H1 (cell line): ENCODE results near the gene JAG2. TPM values are rescaled to one million over a fixed set of nuclear protein-coding genes. Genes with fewer than 3 reads are reported as not detected.

Experiments
- CTCF ChIA-PET: fragments of 300-600 bp; sonication (Branson Sonifier 250); formaldehyde crosslinking; loops from one replicate; lab custom pipeline; 2021; ENCODE audit not compliant: partially characterized antibody; lab: Charles Lee
- POLR2A ChIA-PET: fragments of 300-600 bp; sonication (Branson Sonifier 250); formaldehyde crosslinking; loops from one replicate; lab custom pipeline; 2021; ENCODE audit warnings: inconsistent platforms; ENCODE audit not compliant: partially characterized antibody; lab: Charles Lee
- DNase-seq, 2 experiments: peaks; one replicate each; pipeline versions ENCODE4 v3.0.0 to v3.0.0-alpha.2; 2010 to 2022; ENCODE audit warnings: low spot score in 2 of 2, low read depth in 1 of 2, mixed read lengths in 1 of 2
- FAIRE-seq: peaks from 2 replicates; lab custom pipeline; 2011; peaks lifted over from hg19 to GRCh38; lab: Jason Lieb, UNC
- H2AFZ ChIP-seq: 2 replicates; pipeline ENCODE4 v1.8.1; 2012; ENCODE audit warnings: low read length, inconsistent platforms
- H2AK5ac ChIP-seq: 2 replicates; pipeline ENCODE4 v1.6.1; 2013; ENCODE audit warnings: low read depth, low read length
- H2BK120ac ChIP-seq: replicated peaks from 2 replicates; pipeline ENCODE3; 2013; ENCODE audit warnings: low read depth, low read length, inconsistent platforms
- H2BK12ac ChIP-seq: 2 replicates; pipeline ENCODE4 v1.6.1; 2013; ENCODE audit warnings: low read depth, low read length
- H2BK15ac ChIP-seq: 2 replicates; pipeline ENCODE4 v1.6.1; 2013; ENCODE audit warnings: low read length
- H2BK20ac ChIP-seq: 2 replicates; pipeline ENCODE4 v1.6.1; 2013; ENCODE audit warnings: low read length
- H2BK5ac ChIP-seq: 2 replicates; pipeline ENCODE4 v1.6.1; 2013; ENCODE audit warnings: low read depth, low read length
- H3K14ac ChIP-seq: 2 replicates; pipeline ENCODE4 v1.6.1; 2013; ENCODE audit warnings: inconsistent platforms; ENCODE audit not compliant: insufficient read length
- H3K18ac ChIP-seq: 2 replicates; pipeline ENCODE4 v1.6.1; 2013; ENCODE audit warnings: low read length; ENCODE audit errors: extremely low read depth
- H3K23ac ChIP-seq: 2 replicates; pipeline ENCODE4 v1.6.1; 2013; ENCODE audit warnings: inconsistent platforms; ENCODE audit not compliant: insufficient read length
- H3K23me2 ChIP-seq: 2 replicates; pipeline ENCODE4 v1.6.1; 2013; ENCODE audit warnings: low read depth, low read length
- H3K27ac ChIP-seq: 2 replicates; pipeline ENCODE4 v1.6.1; 2011; ENCODE audit warnings: low read depth, low read length, inconsistent platforms
- H3K27me3 ChIP-seq, 4 experiments: replicated peaks in 1 of 4; 1 replicate in 1 of 4; 2 replicates in 3 of 4; pipeline versions ENCODE4 v1.6.1 to v1.8.1; 2011 to 2013; ENCODE audit warnings: low read length in 3 of 4, mild to moderate bottlenecking in 3 of 4, inconsistent platforms in 2 of 4, mixed read lengths in 2 of 4, moderate library complexity in 1 of 4; ENCODE audit not compliant: control insufficient read depth in 3 of 4, insufficient read depth in 3 of 4; ENCODE audit errors: extremely low read depth in 1 of 4
- H3K36me3 ChIP-seq, 4 experiments: 2 replicates each; pipeline versions ENCODE4 v1.6.1 to v1.8.1; 2011 to 2013; ENCODE audit warnings: mild to moderate bottlenecking in 4 of 4, low read length in 3 of 4, moderate library complexity in 2 of 4, control low read depth in 1 of 4, inconsistent platforms in 1 of 4; ENCODE audit not compliant: insufficient read depth in 4 of 4, control insufficient read depth in 2 of 4
- H3K4ac ChIP-seq: replicated peaks from 2 replicates; pipeline ENCODE3; 2013; ENCODE audit warnings: low read length, low read depth, mixed read lengths, inconsistent platforms; ENCODE audit not compliant: insufficient read length
- H3K4me1 ChIP-seq, 4 experiments: replicated peaks in 1 of 4; 1 replicate in 1 of 4; 2 replicates in 3 of 4; pipeline versions ENCODE4 v1.6.1 to v1.8.1; 2011 to 2013; ENCODE audit warnings: low read length in 3 of 4, inconsistent platforms in 2 of 4, mixed read lengths in 1 of 4; ENCODE audit not compliant: insufficient read depth in 4 of 4, control insufficient read depth in 3 of 4
- H3K4me2 ChIP-seq, 2 experiments: 2 replicates each; pipeline versions ENCODE4 v1.6.1 to v1.8.1; 2011 to 2013; ENCODE audit warnings: low read depth in 2 of 2, low read length in 2 of 2, control low read depth in 1 of 2, inconsistent platforms in 1 of 2, mild to moderate bottlenecking in 1 of 2; ENCODE audit not compliant: insufficient read depth in 1 of 2
- H3K4me3 ChIP-seq, 4 experiments: fragments of 200-600, 300-600 bp in 1 of 4; sonication (generic), shearing (Covaris generic), sonication (Bioruptor Twin) in 1 of 4; 2 replicates each; pipeline versions ENCODE4 v1.5.1 to v1.8.1; 2011 to 2016; ENCODE audit warnings: low read length in 4 of 4, low read depth in 3 of 4, control low read depth in 2 of 4, inconsistent platforms in 2 of 4, mild to moderate bottlenecking in 2 of 4, mixed read lengths in 1 of 4, moderate library complexity in 1 of 4; ENCODE audit not compliant: insufficient read depth in 2 of 4; ENCODE audit errors: extremely low read depth in 1 of 4
- H3K56ac ChIP-seq: replicated peaks from 2 replicates; pipeline ENCODE3; 2013; ENCODE audit warnings: low read depth, mild to moderate bottlenecking, mixed read lengths, low read length, inconsistent platforms; ENCODE audit not compliant: insufficient read length
- H3K79me1 ChIP-seq: 2 replicates; pipeline ENCODE4 v1.6.1; 2013; ENCODE audit warnings: low read depth, low read length, control low read depth
- H3K79me2 ChIP-seq, 2 experiments: 2 replicates each; pipeline versions ENCODE4 v1.6.1 to v1.8.1; 2012 to 2013; ENCODE audit warnings: low read length in 2 of 2, mild to moderate bottlenecking in 2 of 2, inconsistent platforms in 1 of 2; ENCODE audit not compliant: insufficient read depth in 2 of 2, control insufficient read depth in 1 of 2
- H3K9ac ChIP-seq, 4 experiments: replicated peaks in 1 of 4; 1 replicate in 1 of 4; 2 replicates in 3 of 4; pipeline versions ENCODE4 v1.6.1 to v1.8.1; 2011 to 2013; ENCODE audit warnings: low read depth in 3 of 4, low read length in 3 of 4, control low read depth in 2 of 4, mild to moderate bottlenecking in 2 of 4, moderate library complexity in 2 of 4, inconsistent platforms in 1 of 4; ENCODE audit errors: extremely low read depth in 1 of 4
- H3K9me3 ChIP-seq, 2 experiments: 2 replicates each; pipeline versions ENCODE4 v1.6.1 to v1.8.1; 2012 to 2013; ENCODE audit warnings: mild to moderate bottlenecking in 2 of 2, moderate library complexity in 2 of 2, control low read depth in 1 of 2, inconsistent platforms in 1 of 2, low read depth in 1 of 2, low read length in 1 of 2, mixed read lengths in 1 of 2; ENCODE audit not compliant: insufficient read depth in 2 of 2
- H4K20me1 ChIP-seq, 2 experiments: replicated peaks in 1 of 2; 2 replicates each; pipeline versions ENCODE3 to v1.8.1; 2011 to 2013; ENCODE audit warnings: inconsistent platforms in 2 of 2, low read length in 2 of 2, mild to moderate bottlenecking in 1 of 2; ENCODE audit not compliant: insufficient read depth in 2 of 2, control insufficient read depth in 1 of 2
- H4K5ac ChIP-seq: 2 replicates; pipeline ENCODE4 v1.6.1; 2013; ENCODE audit warnings: low read length, low read depth, mixed read lengths, inconsistent platforms; ENCODE audit not compliant: insufficient read length
- H4K8ac ChIP-seq: 2 replicates; pipeline ENCODE4 v1.8.0; 2013; ENCODE audit warnings: mild to moderate bottlenecking, moderate library complexity, low read length, inconsistent platforms; ENCODE audit not compliant: insufficient read depth; ENCODE audit errors: extremely low read depth
- H4K91ac ChIP-seq: replicated peaks from 2 replicates; pipeline ENCODE3; 2013; ENCODE audit warnings: low read length, mixed read lengths, inconsistent platforms; ENCODE audit not compliant: insufficient read length
- BACH1 ChIP-seq: IDR thresholded peaks from 2 replicates; pipeline ENCODE4 v1.6.1; 2012; ENCODE audit warnings: low read length, improper control_type of control experiment
- CBX8 ChIP-seq: fragments of 300-800, 300-1000 bp; sonication (generic); IDR thresholded peaks from 2 replicates; pipeline ENCODE4 v1.7.1; 2016; ENCODE audit warnings: low read depth, low read length, borderline replicate concordance
- CHD2 ChIP-seq: IDR thresholded peaks from 2 replicates; pipeline ENCODE4 v1.6.1; 2012; ENCODE audit warnings: low read length, improper control_type of control experiment
- EZH2 ChIP-seq: fragments of 200-600 bp; sonication (generic); IDR thresholded peaks from 2 replicates; pipeline ENCODE4 v1.7.1; 2012; ENCODE audit warnings: low read depth, mild to moderate bottlenecking, moderate library complexity, low read length, inconsistent platforms; ENCODE audit not compliant: severe bottlenecking
- KDM4A ChIP-seq: IDR thresholded peaks from one replicate; pipeline ENCODE4 v1.7.1; 2012; ENCODE audit warnings: low read depth, mild to moderate bottlenecking, moderate library complexity, low read length, inconsistent platforms; ENCODE audit not compliant: severe bottlenecking
- POLR2A ChIP-seq, 2 experiments: IDR thresholded peaks; 1 replicate in 1 of 2; 2 replicates in 1 of 2; pipeline ENCODE4 v1.6.1; 2011; ENCODE audit warnings: low read depth in 2 of 2, low read length in 2 of 2, mild to moderate bottlenecking in 2 of 2; ENCODE audit errors: control extremely low read depth in 1 of 2
- RNF2 ChIP-seq: fragments of 200-900, 300-1000 bp; sonication (generic); IDR thresholded peaks from 2 replicates; pipeline ENCODE4 v1.7.1; 2016; ENCODE audit warnings: borderline replicate concordance, low read depth, mild to moderate bottlenecking, antibody characterized with exemption, low read length; ENCODE audit not compliant: poor library complexity, severe bottlenecking; ENCODE audit errors: missing control alignments
- SAP30 ChIP-seq: fragments of 300-600 bp; sonication (generic); IDR thresholded peaks from 2 replicates; pipeline ENCODE4 v1.7.1; 2012; ENCODE audit warnings: low read length, moderate library complexity, mild to moderate bottlenecking, inconsistent platforms; ENCODE audit not compliant: insufficient read depth, insufficient replicate concordance
- SP1 ChIP-seq: IDR thresholded peaks from 2 replicates; pipeline ENCODE4 v1.6.1; 2011; ENCODE audit warnings: low read depth, low read length
- SP2 ChIP-seq: IDR thresholded peaks from 2 replicates; pipeline ENCODE4 v1.6.1; 2012; ENCODE audit warnings: mild to moderate bottlenecking, low read length, inconsistent platforms
- SP4 ChIP-seq: IDR thresholded peaks from 2 replicates; pipeline ENCODE4 v1.6.1; 2012; ENCODE audit warnings: low read length, inconsistent platforms
- SRF ChIP-seq: IDR thresholded peaks from 2 replicates; pipeline ENCODE4 v1.6.1; 2011; ENCODE audit warnings: mild to moderate bottlenecking, low read depth, low read length, moderate library complexity
- WGBS, 2 experiments: shearing (Covaris generic) in 1 of 2; methylation state at CpG; one replicate each; pipeline versions ENCODE4 v1.1.6 to v1.1.7; 2013 to 2015; ENCODE audit warnings: low lambda C conversion rate in 2 of 2, mixed read lengths in 2 of 2, inconsistent platforms in 1 of 2, low coverage in 1 of 2, missing lambda C conversion rate in 1 of 2; ENCODE audit not compliant: insufficient replicate concordance in 2 of 2, insufficient coverage in 1 of 2, insufficient read length in 1 of 2; ENCODE audit errors: extremely low coverage in 1 of 2, missing lambda C conversion rate in 1 of 2; 5-methylcytosine and 5-hydroxymethylcytosine counted together
- polyA plus RNA-seq, 7 experiments: library from polyadenylated mRNA; depleted of rRNA in 3 of 7; stranded (reverse) in 5 of 7; unstranded in 2 of 7; fragments of >200 nt in 5 of 7; fragments of 200-250 nt in 2 of 7; gene quantifications; 1 replicate in 5 of 7; 2 replicates in 1 of 7; 4 replicates in 1 of 7; pipeline versions ENCODE4 v1.2.1 to v1.2.3, GENCODE V29; 2011 to 2013; ENCODE audit warnings: missing spikeins in 2 of 7, mixed read lengths in 2 of 7
- total RNA-seq: library from RNA; stranded (reverse); fragmentation: NEBNext Ultra II Directional; extraction: Animal tissue kit (Norgen Biotek cat#: 25700); gene quantifications from 2 replicates; pipeline ENCODE4 v1.2.1, GENCODE V29; 2021

Gene JAG2
- total and polyA plus RNA-seq, 2 of the 8 experiments (the other 6 are each of a cell fraction or from before 2014, with no cell fraction given): 2.8 to 6.2 TPM

DNA sequence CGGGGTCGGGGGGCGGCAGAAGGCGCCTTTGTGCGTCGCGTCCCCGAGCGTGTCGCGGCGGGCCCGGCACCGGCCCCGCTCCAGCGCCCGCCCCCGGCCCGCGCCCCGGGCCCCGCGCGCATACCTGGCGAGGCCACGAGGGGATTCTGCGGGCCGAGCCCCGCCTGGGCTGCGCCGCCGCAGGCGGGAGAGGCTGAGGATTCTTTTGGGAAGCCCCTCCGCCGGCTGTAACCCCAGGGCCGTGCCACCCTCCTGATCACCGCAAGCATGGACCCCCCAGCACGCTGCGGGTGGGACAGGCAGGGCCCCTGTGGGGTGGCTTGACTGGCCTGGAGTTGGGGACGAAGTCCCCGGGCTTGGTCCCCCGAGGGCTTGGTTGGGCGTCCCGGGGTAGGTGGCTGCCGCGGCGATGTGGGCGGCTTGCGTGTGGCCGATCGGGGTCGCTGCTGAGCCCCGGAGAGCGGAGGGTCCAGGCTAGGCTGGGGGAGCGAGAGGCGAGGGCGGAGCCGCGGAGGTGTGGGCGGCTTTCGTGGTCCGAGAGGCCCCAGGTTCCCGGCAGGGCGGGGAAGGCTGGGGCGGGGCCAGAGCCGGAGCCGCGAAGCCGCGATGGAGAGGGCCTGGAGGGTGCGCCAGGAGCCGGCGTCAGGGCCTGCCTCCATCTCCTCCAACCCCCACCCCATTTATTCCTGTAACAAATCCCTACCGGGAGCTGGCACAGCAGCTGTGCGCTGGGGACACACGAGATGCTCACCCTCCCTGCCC is 75.0 kb downstream of the JAG2 start:
- H2AK5ac ChIP-seq: no peak overlapping the region
- peak; percentile 68 to 92 for DNase-seq
- H3K18ac ChIP-seq: peak overlapping the region; percentile 90
- H2AFZ ChIP-seq: peak overlapping the region; percentile 76; the same call in 1 of the 2 replicates
- peaks cover 0 to 15% (median 9%) of the 10 kb centered on the region in 4 experiments; a peak in 6 of 7 replicates for H3K4me1 ChIP-seq
- peaks cover 4 to 37% (median 24%) of the 10 kb centered on the region in 4 experiments for H3K27me3 ChIP-seq
- no peak overlapping the region for H2BK120ac ChIP-seq
- H2BK15ac ChIP-seq: 0 out of 2 replicates have a peak overlapping the region, but pooled peaks have one; percentile 1
- H3K79me2 ChIP-seq: no peaks in the 10 kb centered on the region
- H3K4ac ChIP-seq: peak overlapping the region; percentile 90
- ChIA-PET POLR2A (no interaction called here), CTCF (interaction anchor here (0.7 to 1.3 kb wide), 10 partner anchors 11 to 186 kb away, joined by 3 to 6 read pairs (median 4); no protein-coding TSS in a partner anchor)
- H4K5ac ChIP-seq: no peak overlapping the region
- H3K9ac ChIP-seq: no peak overlapping the region
- H3K56ac ChIP-seq: no peak overlapping the region
- H3K36me3 ChIP-seq: no peaks in the 10 kb centered on the region
- no peak overlapping the region for H3K23ac ChIP-seq
- peaks cover 2% of the 10 kb centered on the region; the same call in 1 of the 2 replicates for H3K23me2 ChIP-seq
- peak overlapping the region; percentile 40 to 79 for H3K4me2 ChIP-seq
- H4K91ac ChIP-seq: peak overlapping the region; percentile 80
- peak overlapping the region; percentile 75; the same call in 1 of the 2 replicates for H2BK12ac ChIP-seq
- H3K14ac ChIP-seq: no peak overlapping the region
- no peaks in the 10 kb centered on the region for H3K79me1 ChIP-seq
- H3K27ac ChIP-seq: no peak overlapping the region
- H4K20me1 ChIP-seq: peaks cover 5 to 9% of the 10 kb centered on the region in 2 experiments
- peak overlapping the region; percentile 77 for H4K8ac ChIP-seq
- no peak overlapping the region; the same call in 1 of the 2 replicates for H2BK5ac ChIP-seq
- H3K4me3 ChIP-seq: peak overlapping the region; percentile 45 to 75 (median 47)
- no peak for FAIRE-seq
- peaks cover 0 to 5% of the 10 kb centered on the region in 2 experiments; a peak in 1 of 4 replicates for H3K9me3 ChIP-seq
- WGBS, 2 experiments: 4% methylated on average over 35 of the region's 76 CpGs; no CpG with 5 or more reads in 1 of the 2 experiments
- 0 out of 2 replicates have a peak overlapping the region, but pooled peaks have one; percentile 32 for H2BK20ac ChIP-seq
- TF ChIP-seq SP2: no peak
- peak; percentile 50 for TF ChIP-seq EZH2
- no peak for TF ChIP-seq POLR2A (IDR thresholded peaks at IDR 0.05; ENCODE audit: control extremely low read depth in 1 of 2, low read depth in 2 of 2, low read length in 2 of 2)
- peak; percentile 82 for TF ChIP-seq KDM4A
- peak; percentile 31; the same call in 1 of the 2 replicates for TF ChIP-seq BACH1
- no peak for TF ChIP-seq RNF2
- 0 out of 2 replicates have a peak, but pooled peaks have one; percentile 41 for TF ChIP-seq SP1
- no peak for TF ChIP-seq SAP30
- TF ChIP-seq SP4: no peak
- TF ChIP-seq CHD2: no peak
- TF ChIP-seq CBX8: no peak
- TF ChIP-seq SRF: no peak
